Ovary (tissue), 3 donors: Measurements from ENCODE around the gene THBD.

Experiments used
- CTCF ChIP-seq, 3 donors: fragments of 450-650 bp in 2 of 3; fragments of 200-600 bp in 1 of 3; IDR thresholded peaks; one replicate each; pipeline versions ENCODE4 v1.5.1 to v1.8.0; 2016 to 2022; ENCODE audit warnings: antibody characterized with exemption in 3 of 3, mild to moderate bottlenecking in 1 of 3
- EP300 ChIP-seq: sonication (generic); formaldehyde crosslinking; IDR thresholded peaks from one replicate; pipeline ENCODE4 v1.6.1; 2017; ENCODE audit warnings: antibody characterized with exemption
- POLR2A ChIP-seq: fragments of 450-650 bp; IDR thresholded peaks from one replicate; pipeline ENCODE4 v1.6.1; 2017; ENCODE audit warnings: antibody characterized with exemption, mild to moderate bottlenecking, moderate library complexity
- donor health status: DM: no; HTN: no; CAD: no.

GRCh38 chr20:23092384-23092756 lies 42.9 kb upstream of the THBD start:
- no peak for TF ChIP-seq EP300
- no peak for TF ChIP-seq POLR2A
- TF ChIP-seq CTCF (IDR thresholded peaks at IDR 0.05): no peak
